K562 (cell line): ENCODE results near the gene ENTREP3. TPM values are rescaled to one million over a fixed set of nuclear protein-coding genes. Genes with fewer than 3 reads are reported as not detected.

Experiments used
- FOXJ2 ChIP-seq: fragments of 200-800 bp; sonication (Bioruptor generic); IDR thresholded peaks from 2 replicates; pipeline ENCODE4 v1.6.1; 2016; ENCODE audit warnings: missing genetic modification characterization, missing compliant biosample characterization
- KDM5B ChIP-seq: fragments of 200-600 bp; sonication (generic); IDR thresholded peaks from 2 replicates; pipeline ENCODE4 v1.6.1; 2012; ENCODE audit warnings: low read depth, mild to moderate bottlenecking, moderate library complexity, low read length, control low read depth, inconsistent platforms; ENCODE audit not compliant: insufficient replicate concordance
- LARP7 ChIP-seq: fragments of 450-650 bp; IDR thresholded peaks from 2 replicates; pipeline ENCODE4 v1.6.1; 2016
- POLR2AphosphoS5 ChIP-seq: IDR thresholded peaks from 2 replicates; pipeline ENCODE4 v1.6.1; 2011; ENCODE audit warnings: mild to moderate bottlenecking, low read depth, low read length, moderate library complexity; ENCODE audit not compliant: control insufficient read depth, insufficient read depth
- PPARD ChIP-seq: fragments of 250-450 bp; sonication (Bioruptor Pico); IDR thresholded peaks from 2 replicates; pipeline ENCODE4 v1.8.0; 2022; ENCODE audit warnings: inconsistent platforms, mild to moderate bottlenecking, moderate library complexity
- SUPT5H ChIP-seq: fragments of 450-650 bp; IDR thresholded peaks from 2 replicates; pipeline ENCODE4 v1.6.1; 2016
- TOE1 ChIP-seq, 2 experiments: fragments of 450-650 bp in 1 of 2; sonication (generic) in 1 of 2; formaldehyde crosslinking in 1 of 2; IDR thresholded peaks; 2 replicates each; pipeline versions ENCODE4 v1.7.1 to v1.8.0; 2016 to 2022; ENCODE audit warnings: borderline replicate concordance in 2 of 2, mild to moderate bottlenecking in 2 of 2, antibody characterized with exemption in 1 of 2, inconsistent platforms in 1 of 2, low read depth in 1 of 2, missing genetic modification reagents in 1 of 2, moderate library complexity in 1 of 2
- TRIM28 ChIP-seq: fragments of 450-650 bp; IDR thresholded peaks from 2 replicates; pipeline ENCODE4 v1.6.1; 2017
- ZBTB2 ChIP-seq: fragments of 450-650 bp; IDR thresholded peaks from 2 replicates; pipeline ENCODE4 v1.6.1; 2016; ENCODE audit warnings: antibody characterized with exemption
- ZNF592 ChIP-seq: fragments of 450-650 bp; IDR thresholded peaks from 2 replicates; pipeline ENCODE4 v1.6.1; 2017; ENCODE audit warnings: antibody characterized with exemption, mild to moderate bottlenecking
- ZNF639 ChIP-seq, 2 experiments: fragments of 200-800 bp in 1 of 2; sonication (Bioruptor generic) in 1 of 2; sonication (generic) in 1 of 2; formaldehyde crosslinking in 1 of 2; IDR thresholded peaks in 1 of 2; conservative IDR thresholded peaks in 1 of 2; 2 replicates each; pipeline versions ENCODE4 v1.5.0 to v1.6.1; 2016 to 2020; ENCODE audit warnings: missing compliant biosample characterization in 1 of 2, missing genetic modification characterization in 1 of 2, missing genetic modification reagents in 1 of 2
- polyA plus RNA-seq, 8 experiments: library from polyadenylated mRNA; depleted of rRNA in 4 of 8; stranded (reverse) in 5 of 8; unstranded in 3 of 8; fragments of >200 nt; fragmentation: Nextera tagmentation in 2 of 8; fragmentation: Illumina TruSeq in 1 of 8; extraction: Ambion mirVana in 2 of 8; extraction: Trizol in 1 of 8; gene quantifications; 2 replicates each; pipeline versions ENCODE4 v1.2.1 to v1.2.3, GENCODE V29; 2011 to 2014; ENCODE audit warnings: inconsistent platforms in 1 of 8, missing spikeins in 1 of 8
- total RNA-seq, 7 experiments: library from RNA; depleted of rRNA in 6 of 7; stranded (reverse); fragments of >200 nt in 6 of 7; fragmentation: Illumina TruSeq in 2 of 7; extraction: Trizol in 2 of 7; gene quantifications; 2 replicates each; pipeline versions ENCODE4 v1.2.1 to v1.2.3, GENCODE V29; 2011 to 2021; ENCODE audit warnings: low replicate concordance in 1 of 7

Gene ENTREP3
- total and polyA plus RNA-seq, 9 of the 15 experiments (the other 6 are each of a cell fraction or from before 2014, with no cell fraction given), result 1.9 to 41.8 (median 5.9) TPM

GRCh38 chr1:155273343-155274245 is 18.3 kb upstream of the ENTREP3 start, which contains the start of gene CLK2 (continued):
- TF ChIP-seq PPARD (CRISPR knock-in tag) (no peak), POLR2AphosphoS5 (peak; percentile 77), KDM5B (peak; percentile 54), ZBTB2 (peak; percentile 97), TRIM28 (peak; percentile 58; the same call in 1 of the 2 replicates), FOXJ2 (tag) (0 out of 2 replicates have a peak, but pooled peaks have one; percentile 12), ZNF592 (peak; percentile 76), SUPT5H (peak; percentile 76), TOE1 (IDR thresholded peaks at IDR 0.05; ENCODE audit: borderline replicate concordance) (peak; percentile 39; the same call in 1 of the 2 replicates), TOE1 (CRISPR knock-in tag; IDR thresholded peaks at IDR 0.05; ENCODE audit: borderline replicate concordance, low read depth) (peak; percentile 88), LARP7 (0 out of 2 replicates have a peak, but pooled peaks have one; percentile 23), ZNF639 (CRISPR knock-in tag; conservative IDR thresholded peaks at IDR 0.05 in 1 of 2, IDR thresholded peaks at IDR 0.05 in 1 of 2) (peak in 1 of 2 experiments; percentile 99; a peak in 2 of 4 replicates)
